T follicular helper cell (primary cell): ENCODE results near the gene IGSF11.
"Not testable (repeated sequence)": the region's sequence is repeated elsewhere in the genome, so short reads cannot be mapped to it uniquely, and the experiment has no call there.

Source experiments
- DNase-seq: peaks from one replicate; pipeline ENCODE4 v3.0.0-alpha.2; 2020; ENCODE audit warnings: low read depth

The IGSF11 gene

DNA sequence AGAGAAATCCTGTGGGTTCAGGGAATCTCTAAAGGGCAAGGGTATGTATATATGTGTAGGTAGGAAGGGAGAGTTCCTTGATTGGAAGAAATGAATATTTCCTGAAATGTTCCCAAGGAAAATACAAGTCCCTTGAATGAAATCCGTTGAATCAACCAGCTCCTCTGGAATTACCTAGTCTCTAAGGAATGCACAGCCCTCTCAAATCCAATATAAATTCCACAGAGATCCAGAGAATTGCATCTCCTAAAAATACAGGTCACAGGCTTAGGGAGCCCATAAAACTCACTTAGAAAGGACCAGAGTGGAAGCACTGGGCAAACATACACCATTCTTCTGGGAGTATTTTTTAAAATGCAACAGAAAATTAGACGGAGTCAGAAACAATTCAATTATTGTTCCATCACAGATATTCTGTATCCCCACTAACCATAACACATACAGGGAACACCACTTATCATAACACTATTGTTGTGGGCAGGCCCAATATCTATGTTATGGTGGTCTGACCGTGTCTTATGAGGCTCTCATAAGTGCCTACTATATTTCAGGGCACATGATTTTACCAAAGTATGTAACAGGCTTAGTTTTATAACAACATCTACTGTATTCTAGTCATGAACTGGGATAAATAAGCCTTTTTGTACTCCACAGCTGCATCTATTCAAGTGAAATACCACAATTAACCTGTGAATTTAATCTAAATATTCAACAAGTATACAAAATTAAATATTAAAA lies 43.7 kb downstream of the IGSF11 start:
- DNase-seq, result no peak

DNA sequence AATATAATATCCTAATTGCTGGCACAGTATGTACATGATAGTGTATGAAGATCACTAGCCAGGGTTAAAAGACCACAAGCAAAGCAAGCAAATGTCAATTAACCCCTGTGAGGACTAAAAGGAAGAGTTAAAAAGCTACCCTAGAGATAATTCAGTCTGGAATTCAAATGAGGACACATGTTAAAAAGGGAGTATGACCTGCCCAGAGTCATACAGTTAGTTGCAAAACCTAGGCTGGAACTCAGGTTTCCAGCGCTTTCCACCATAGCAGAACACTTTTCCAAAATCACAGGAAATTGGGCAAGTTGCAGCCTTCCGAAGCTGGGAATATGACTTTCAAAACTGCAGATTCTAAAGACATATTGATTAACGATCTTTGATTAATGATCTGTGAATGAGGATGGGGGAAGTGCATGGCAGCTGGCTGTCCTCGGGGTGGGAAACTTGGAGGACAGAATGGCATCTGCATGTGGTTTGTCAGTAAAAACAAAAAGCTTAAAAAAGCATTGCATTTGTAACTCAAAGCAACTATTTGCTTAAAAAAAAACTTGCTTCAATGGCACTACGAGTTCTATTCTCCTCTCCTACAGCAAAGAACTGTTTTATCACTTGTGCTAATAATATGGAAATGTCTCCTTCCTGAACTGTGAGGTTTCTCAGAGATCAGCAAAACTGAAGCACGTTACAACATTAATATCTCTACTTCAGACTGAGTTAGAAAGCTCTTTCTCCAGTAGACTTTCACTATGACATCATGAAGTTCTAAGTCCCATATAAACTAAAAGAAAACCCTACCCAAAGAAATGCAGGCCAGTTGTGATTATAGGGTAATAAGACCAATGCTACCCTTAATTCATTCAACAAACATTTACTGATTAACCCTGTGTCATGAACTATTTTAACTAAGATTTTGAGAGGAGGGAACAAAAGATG lies 46.2 kb downstream of the IGSF11 start:
- DNase-seq, result no peak

DNA sequence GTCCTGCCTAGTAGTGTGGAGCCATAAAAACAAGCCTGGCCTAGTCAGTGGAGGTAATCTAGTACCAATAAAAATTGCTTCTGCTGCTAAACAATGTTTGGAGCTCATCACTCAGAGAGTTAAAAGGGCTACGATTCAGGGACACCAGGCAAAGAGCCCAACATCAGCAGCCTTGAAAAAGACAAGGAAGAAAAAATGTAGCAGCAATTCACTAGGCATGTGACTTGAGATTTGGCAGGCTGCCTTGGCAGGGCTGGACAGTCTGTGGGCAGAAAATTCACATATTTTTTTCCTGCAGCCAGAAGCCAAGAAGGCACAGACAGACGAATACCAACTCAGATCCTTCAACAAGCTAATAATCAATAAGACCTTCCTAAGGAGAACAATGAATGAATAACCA lies 47.2 kb downstream of the IGSF11 start:
- no peak for DNase-seq

DNA sequence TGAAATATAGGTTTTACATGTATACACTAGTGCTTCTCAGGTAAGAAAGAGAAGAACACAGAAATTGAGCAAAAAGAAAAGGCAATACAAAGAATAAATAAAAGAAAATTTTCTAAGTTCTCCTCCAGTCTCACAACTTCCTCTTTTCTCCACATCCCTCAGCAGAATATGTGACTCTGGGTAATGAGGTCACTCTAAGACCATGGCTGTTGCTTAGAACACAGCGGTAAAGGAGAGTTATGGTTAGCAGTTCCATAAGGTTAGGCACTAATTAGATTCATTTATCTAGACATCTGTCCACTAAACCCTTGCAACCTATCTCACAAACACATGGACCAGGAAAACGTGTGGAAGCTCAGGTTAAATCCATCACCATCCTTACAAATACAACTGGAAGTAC lies 47.9 kb downstream of the IGSF11 start:
- DNase-seq, result no peak

DNA sequence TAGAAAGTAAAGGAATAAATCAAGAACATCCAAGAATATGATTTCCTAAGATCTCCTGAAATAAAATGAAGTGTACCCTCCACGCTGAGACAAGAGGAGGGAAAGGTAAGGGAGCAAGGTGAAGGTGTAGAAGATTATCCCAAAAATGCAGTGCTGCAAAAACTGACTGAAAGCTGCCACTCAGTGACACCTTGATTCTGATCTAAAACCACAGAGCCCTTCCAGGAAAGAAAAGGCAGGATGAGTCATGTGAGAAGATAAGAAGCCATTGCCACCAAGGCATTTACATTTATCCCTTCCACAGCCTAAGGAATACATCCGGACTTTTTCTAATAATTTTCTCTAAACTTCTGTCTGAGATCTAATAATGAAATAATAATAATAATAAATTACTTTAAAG lies 49.9 kb downstream of the IGSF11 start:
- DNase-seq, result no peak

DNA sequence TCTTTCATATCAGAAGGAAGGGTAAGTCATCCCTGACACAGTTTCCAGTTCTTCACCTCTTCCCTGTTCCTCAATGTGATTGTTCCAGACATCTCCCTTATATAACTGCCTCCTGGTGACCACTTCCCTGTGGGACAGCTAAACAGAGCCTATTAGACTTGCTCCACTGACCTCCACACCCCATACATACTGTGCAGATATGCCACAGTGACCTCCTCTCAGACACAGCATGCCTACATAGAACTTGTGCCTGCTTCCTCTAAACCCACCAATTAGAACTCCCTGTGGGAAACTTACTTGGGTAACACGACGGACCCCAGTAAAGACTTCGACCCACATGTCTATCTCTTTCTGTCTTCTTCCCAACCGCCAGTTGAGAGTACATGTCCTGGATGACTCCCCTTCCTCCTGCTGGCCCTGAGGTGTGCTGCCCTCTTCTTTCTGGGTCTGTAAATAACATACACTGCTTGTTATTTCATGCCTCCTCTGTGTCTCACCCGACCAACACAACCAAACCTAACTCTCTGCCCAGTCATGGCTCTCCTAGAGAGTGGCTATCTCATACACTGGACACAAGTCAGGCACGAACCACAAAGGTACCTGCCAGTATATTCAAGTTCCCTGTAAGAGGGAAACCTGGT lies 53.0 kb downstream of the IGSF11 start:
- no peak for DNase-seq

DNA sequence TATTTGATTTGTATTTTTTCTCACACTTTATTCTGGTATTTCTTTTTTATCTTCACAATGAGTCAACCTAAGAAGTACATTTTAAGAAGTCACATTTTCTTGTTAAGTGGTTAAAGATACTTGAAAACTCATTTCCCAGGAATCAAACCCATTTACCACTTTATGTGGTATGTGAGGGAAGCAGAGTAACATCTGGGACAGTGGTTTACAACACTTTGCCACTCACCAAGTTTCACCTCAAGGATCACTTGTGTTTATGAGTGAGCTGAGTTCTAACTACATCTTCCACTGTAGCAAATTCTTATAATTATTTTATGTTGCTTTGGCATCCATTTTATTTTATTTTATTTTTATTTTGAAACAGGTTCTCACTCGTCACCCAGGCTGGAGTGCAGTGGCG lies 53.8 kb downstream of the IGSF11 start:
- DNase-seq, result no peak

DNA sequence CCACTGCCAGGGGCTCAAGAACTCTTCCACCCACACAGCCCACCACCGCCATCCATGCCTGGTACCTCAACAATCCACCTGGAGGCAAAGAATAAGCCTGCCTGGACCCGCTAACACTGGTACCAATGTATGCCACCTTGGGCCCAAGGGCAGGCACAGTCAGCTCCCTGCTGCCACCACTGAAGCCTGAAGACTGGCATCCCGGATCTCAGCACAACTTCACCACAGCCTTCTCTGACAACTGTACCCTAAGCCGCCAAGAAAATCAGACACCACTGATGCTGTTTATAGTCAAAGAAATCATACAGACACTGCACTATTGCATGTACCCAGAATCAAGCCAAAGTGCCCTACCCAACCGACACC lies 56.3 kb downstream of the IGSF11 start:
- no peak for DNase-seq

DNA sequence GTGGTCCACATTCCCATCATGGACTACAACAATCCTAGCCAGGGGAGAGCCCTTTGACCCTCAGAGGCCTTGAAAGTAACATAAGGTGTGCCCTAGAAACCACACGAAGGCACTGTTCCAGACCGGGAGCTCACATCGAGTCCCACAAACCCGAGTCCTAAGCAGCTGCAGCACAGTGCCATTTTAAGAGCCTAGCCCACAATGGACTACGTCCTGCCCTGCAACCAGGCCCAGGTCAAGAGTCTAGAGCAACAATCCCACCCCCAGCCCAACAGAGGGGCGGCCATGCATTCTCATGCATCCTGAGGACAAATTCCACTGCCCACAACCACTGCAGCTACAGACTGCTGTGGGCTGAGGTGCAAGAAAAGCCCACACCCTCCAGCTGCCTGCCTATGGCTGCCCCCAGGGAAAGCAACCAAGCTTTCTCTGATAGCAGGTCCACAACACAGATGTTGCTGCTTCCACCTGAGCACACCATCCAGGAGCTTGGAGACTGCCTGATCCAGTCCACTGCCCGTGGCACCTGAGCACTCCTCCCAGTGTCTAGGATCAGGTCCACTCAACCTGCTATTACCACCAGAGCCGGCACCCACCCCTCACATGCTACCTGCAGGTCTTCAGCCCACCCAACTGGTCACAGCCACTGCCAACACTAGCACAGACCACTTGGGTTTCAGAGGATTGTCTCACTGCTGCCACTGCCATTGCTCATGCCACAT lies 56.8 kb downstream of the IGSF11 start:
- DNase-seq, result no peak

DNA sequence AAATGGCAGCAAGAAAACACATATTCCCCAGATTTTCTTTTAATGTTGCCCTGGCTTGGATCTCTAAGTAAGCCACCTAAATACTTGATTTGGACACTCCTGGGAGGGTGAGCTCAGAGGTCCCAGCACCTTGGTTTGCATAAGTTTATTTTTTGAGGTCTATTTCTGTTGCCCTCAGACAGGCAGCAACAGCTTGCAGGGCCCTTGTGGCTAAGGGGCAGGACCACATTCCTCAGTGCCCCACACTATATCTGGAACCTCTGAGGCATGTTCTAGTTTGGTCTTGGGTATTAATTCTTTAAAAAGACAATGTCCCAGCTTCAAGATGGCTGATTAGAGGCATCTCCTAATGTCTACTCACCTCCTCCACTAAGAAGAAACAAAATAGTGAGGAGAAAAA lies 57.5 kb downstream of the IGSF11 start:
- no peak for DNase-seq

DNA sequence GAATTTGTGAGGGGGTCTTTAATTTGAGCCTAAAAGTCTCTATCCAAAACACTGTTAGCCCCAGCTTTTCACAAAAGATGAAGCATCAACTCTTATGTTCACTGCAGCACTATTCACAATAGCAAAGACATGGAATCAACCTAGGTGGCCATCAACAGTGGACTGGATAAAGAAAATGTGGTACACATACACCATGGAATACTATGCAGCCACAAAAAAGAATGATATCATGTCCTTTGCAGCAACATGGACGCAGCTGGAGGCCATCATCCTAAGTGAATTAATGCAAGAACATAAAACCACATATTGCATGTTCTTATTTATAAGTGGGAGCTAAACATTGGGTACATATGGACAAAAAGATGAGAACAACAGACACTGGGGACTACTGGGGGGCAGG lies 59.2 kb downstream of the IGSF11 start:
- not testable (repeated sequence) for DNase-seq

DNA sequence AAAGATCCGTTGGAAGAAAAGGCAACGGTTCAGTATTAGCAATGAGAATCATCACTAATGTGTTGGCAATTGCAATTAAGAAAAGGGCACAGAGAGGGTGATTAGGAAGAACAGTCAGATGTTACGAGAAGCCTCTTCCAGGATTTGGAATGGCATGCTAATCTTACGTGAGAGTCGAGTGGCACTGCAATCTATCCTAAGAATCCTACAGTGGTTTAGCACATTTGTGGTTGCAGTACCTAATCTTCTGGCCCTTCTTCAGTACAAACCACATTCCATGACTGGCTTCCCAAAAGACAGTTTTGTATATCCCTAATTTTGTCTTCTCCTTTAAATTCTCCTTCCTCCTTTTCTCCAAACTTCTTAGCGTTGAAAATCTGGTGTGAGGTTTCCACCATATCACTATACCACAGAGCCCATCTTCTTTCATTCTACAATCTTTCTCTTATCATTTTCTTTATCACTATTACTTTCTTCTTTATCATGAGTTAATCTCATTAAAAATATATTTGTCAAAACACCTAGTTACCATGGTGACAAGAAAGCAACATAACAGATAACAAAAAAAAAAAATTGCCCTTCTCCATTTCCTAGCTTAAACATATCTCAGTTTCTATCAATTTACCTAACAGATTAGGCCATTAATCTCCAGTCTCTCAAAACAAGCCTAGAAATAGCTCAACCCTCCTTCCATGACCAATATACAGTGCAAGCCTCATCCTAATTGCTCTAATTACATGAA lies 60.1 kb downstream of the IGSF11 start:
- no peak for DNase-seq

DNA sequence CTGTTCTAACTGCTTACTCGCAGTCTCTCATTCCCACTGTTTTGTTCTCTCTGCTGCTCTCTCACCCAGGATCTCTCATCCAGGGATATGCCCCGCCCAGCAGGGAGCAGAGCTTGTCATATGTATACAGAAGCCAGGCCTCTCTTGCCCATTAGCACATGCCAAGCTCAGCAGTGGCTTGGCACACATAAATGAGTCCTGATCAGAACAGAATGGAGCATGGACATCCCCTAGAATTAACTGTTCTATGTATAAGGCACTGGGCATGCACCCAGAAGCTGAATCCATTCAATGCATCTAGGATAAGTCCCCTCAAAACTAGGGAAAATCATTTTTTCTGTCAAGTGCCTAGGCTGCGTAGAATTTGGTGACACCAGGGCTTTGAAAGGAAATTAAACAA lies 61.6 kb downstream of the IGSF11 start:
- DNase-seq, result no peak

DNA sequence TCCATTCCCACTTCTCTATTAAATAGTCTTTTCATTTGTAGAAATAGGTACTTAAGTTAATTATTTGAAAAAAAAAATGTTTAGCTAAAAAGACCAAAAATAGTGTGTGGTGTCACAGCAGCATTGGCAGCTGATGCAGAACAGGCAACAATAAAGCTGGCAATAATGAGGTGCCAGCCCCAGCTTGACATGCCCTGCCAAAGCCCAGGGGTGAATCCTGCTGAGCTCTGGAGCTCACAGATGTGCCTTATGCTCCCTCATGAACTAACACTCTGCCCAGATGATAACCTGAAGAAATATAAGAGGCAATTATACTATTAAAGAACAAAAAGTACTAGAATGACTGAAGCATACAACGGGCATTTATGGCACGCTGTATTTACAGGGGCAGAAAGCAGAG lies 63.8 kb downstream of the IGSF11 start:
- no peak for DNase-seq

DNA sequence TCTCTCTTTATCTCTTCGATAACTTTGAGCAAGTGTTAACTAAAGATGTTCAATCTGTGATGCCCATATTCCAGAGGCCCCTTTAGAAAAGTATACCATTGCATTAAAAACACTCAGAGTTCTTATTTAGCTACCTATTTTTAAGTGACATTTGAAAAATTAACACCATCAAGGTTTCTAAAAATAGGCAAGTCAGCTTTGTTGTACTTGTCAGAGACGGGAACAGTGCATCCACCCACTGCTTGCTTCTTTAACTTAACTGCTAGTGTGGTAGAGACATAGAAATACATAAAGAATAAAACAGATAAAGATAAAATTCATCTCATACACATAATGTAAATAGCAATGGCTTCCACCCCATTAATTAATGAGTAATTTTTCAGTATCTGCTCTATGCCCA lies 66.0 kb downstream of the IGSF11 start:
- DNase-seq, result no peak

DNA sequence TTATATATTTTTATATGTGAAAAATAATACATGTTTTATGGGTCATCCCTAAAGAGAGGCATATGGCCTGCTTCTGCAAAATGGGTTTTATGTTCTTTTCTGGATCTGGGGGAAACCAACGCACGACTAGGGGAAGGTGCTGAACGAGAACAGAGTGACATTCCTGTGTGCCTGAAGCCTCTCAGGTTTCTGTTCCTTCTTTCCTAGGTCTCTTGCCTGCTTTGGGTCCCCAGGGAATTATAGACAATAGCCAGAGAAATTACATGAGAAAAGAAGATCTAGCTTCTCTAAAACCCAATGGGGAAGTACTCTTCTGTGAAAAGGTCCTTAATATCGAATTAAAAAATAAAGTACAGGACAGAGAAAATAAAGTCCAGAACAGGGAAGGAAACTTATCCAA lies 66.5 kb downstream of the IGSF11 start:
- no peak for DNase-seq

DNA sequence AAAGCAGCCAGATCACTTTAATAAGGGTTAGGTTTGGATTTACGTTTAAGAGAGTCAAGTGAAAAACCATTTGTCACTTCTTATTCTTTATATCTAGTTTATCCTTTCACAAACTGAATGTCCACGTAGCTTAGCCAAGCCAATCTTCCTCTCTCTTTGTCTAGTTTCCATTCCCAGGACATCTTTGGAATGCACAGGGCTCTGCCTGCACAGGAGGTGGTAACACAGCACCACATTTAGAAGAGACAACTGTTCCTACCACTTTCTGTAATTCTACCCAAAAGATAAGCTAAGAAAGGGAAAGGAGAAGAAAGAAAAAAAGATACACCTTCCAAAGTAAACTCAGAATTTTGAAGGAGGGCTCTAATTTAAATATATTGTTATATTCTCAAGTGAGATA lies 67.9 kb downstream of the IGSF11 start:
- DNase-seq, result no peak

DNA sequence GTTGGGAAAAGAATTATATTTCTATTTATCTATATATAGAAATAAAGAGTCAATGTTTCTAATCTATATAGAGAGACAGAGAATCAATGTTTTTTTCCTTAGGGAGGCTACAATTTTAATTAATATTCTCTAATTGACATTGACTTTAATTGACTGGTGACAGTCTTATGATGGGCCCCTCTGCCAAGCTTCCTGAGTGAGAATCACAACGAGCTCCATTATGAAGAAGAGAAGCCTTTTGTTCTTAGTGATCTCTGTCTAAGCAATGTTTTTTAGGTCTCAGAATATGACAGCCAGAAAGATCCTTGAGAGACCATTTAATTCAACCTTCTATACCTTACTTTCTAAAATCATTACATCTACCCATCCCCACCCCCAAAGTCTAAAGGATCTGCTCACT lies 70.9 kb downstream of the IGSF11 start:
- DNase-seq, result no peak

DNA sequence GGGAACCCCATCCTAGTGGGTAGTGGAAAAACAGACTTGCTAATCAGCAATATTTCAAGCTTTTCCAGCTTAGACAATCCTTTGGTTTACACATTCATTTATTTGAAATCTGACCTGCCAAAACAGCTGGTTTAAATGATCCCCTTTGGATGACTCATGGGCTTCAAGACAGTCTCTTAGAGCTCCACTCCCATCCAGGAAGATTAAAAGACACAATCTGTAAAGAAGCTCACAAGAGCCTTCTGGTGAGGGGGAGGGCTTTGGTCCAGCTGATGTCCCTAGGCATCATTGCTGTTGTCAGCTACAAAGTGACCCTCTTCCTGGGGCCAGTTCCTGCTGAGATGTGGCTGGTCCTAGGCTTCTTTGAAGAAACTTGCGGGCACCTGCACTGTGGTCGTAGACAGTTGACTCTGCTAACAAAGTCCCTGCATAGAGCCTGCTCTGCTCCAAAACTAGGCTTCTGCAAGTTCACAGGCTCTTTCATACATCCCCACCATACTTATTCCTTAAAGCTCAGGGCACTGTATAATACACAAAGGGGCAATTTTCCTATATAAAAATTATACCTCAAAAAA lies 73.7 kb downstream of the IGSF11 start:
- DNase-seq, result no peak

DNA sequence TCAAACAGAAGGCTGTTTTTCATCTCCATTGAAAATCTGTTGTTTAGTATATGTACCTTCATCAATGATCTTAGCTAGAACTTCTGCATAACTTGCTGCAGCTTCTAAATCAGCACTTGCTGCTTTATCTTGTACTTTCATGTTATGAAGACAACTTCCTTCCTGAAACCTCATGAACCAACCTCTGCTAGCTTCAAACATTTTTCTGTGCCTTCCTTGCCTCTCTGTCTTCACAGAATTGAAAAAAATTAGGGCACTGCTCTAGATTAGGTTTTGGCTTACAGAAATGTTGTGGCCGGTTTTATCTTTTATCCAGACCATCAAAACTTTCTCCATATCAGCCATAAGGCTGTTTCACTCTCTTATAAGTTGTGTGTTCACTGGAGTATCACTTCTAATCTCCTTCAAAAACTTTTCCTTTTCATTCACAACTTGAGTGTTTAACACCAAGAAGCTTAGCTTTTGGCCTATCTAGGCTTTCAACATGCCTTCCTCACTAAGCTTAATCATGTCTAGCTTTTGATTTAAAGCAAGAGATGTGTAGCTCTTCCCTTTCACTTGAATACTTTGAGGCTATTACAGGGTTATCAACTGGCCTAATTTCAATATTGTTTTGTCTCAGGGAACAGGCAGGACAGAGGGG lies 78.6 kb downstream of the IGSF11 start:
- no peak for DNase-seq

DNA sequence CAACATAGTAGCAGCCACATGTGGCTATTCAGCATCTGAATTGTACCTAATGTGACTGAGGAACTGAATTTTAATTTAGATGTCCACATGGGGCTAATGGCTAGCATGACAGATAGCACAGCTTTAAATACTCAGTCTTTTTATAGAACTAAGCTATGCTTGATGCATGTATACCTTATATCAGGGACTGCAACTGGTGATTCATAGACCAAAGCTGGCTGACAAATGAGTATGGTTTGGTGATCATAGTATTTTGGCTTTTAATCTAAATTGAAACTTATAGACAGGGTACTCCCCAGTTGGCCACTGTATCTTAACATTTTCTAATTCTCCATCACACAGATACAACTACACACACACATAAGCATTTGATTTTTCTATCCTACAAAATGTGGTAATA lies 83.6 kb downstream of the IGSF11 start:
- DNase-seq, result no peak
